ENCODE measurements around the gene STK38L. TPM values are rescaled to one million over a fixed set of nuclear protein-coding genes. Genes with fewer than 3 reads are reported as not detected.
"Not testable (repeated sequence)": the region's sequence is repeated elsewhere in the genome, so short reads cannot be mapped to it uniquely, and the experiment has no call there.

Gene STK38L
- total and polyA plus RNA-seq, 4 donors: 22.2 to 49.9 (median 40.6) TPM

GRCh38 chr12:27221625-27222387, 22.3 kb upstream of the STK38L start:
- Histone ChIP-seq H3K36me3 (ENCODE audit: control insufficient read depth, insufficient read depth, low read length) (no peaks in the 10 kb centered on the region), H3K9me3 (ENCODE audit: control insufficient read depth, insufficient read depth, low read length) (no peaks in the 10 kb centered on the region), H3K27ac (ENCODE audit: low read depth, low read length) (no peak overlapping the region), H3K4me1 (ENCODE audit: control insufficient read depth, insufficient read depth, low read length) (peaks cover 3% of the 10 kb centered on the region), H3K4me3 (ENCODE audit: low read depth, low read length) (no peak overlapping the region), H3K27me3 (ENCODE audit: control insufficient read depth, insufficient read depth, low read length) (no peaks in the 10 kb centered on the region)
- no peak for DNase-seq (ENCODE audit: low read depth in 4 of 6, low spot score in 6 of 6)
- no CpG with 5 or more reads among the region's 7 CpGs for WGBS (ENCODE audit: insufficient coverage)

GRCh38 chr12:27226407-27226929, 17.6 kb upstream of the STK38L start:
- Histone ChIP-seq H3K27me3 (ENCODE audit: control insufficient read depth, insufficient read depth, low read length) (no peaks in the 10 kb centered on the region), H3K9me3 (ENCODE audit: control insufficient read depth, insufficient read depth, low read length) (no peaks in the 10 kb centered on the region), H3K27ac (ENCODE audit: low read depth, low read length) (peak overlapping the region; percentile 33), H3K36me3 (ENCODE audit: control insufficient read depth, insufficient read depth, low read length) (no peaks in the 10 kb centered on the region), H3K4me1 (ENCODE audit: control insufficient read depth, insufficient read depth, low read length) (peaks cover 3% of the 10 kb centered on the region), H3K4me3 (ENCODE audit: low read depth, low read length) (no peak overlapping the region)
- WGBS (ENCODE audit: insufficient coverage): 15% methylated on average over 5 of the region's 5 CpGs
- peak in 5 of 6 donors; percentile 23 to 71 (median 40) for DNase-seq (ENCODE audit: low read depth in 4 of 6, low spot score in 6 of 6)

GRCh38 chr12:27229367-27229766, 14.7 kb upstream of the STK38L start:
- H3K36me3 ChIP-seq (ENCODE audit: control insufficient read depth, insufficient read depth, low read length): no peaks in the 10 kb centered on the region
- no peaks in the 10 kb centered on the region for H3K27me3 ChIP-seq (ENCODE audit: control insufficient read depth, insufficient read depth, low read length)
- DNase-seq (ENCODE audit: low read depth in 4 of 6, low spot score in 6 of 6): no peak
- no peak overlapping the region for H3K27ac ChIP-seq (ENCODE audit: low read depth, low read length)
- no peak overlapping the region for H3K4me3 ChIP-seq (ENCODE audit: low read depth, low read length)
- H3K9me3 ChIP-seq (ENCODE audit: control insufficient read depth, insufficient read depth, low read length): no peaks in the 10 kb centered on the region
- 86% methylated on average over 1 of the region's 1 CpG for WGBS (ENCODE audit: insufficient coverage)
- H3K4me1 ChIP-seq (ENCODE audit: control insufficient read depth, insufficient read depth, low read length): peaks cover 3% of the 10 kb centered on the region

GRCh38 chr12:27231374-27231773, 12.7 kb upstream of the STK38L start:
- not testable (repeated sequence) for H3K27ac ChIP-seq (ENCODE audit: low read depth, low read length); H3K4me1 ChIP-seq (ENCODE audit: control insufficient read depth, insufficient read depth, low read length); H3K9me3 ChIP-seq (ENCODE audit: control insufficient read depth, insufficient read depth, low read length); H3K4me3 ChIP-seq (ENCODE audit: low read depth, low read length); DNase-seq (ENCODE audit: low read depth in 4 of 6, low spot score in 6 of 6); H3K36me3 ChIP-seq (ENCODE audit: control insufficient read depth, insufficient read depth, low read length); H3K27me3 ChIP-seq (ENCODE audit: control insufficient read depth, insufficient read depth, low read length)
- WGBS (ENCODE audit: insufficient coverage): 94% methylated on average over 2 of the region's 4 CpGs

- 100% methylated on average over 1 of the region's 4 CpGs for WGBS (ENCODE audit: insufficient coverage)
- Histone ChIP-seq H3K4me1 (ENCODE audit: control insufficient read depth, insufficient read depth, low read length) (no peaks in the 10 kb centered on the region), H3K27me3 (ENCODE audit: control insufficient read depth, insufficient read depth, low read length) (no peaks in the 10 kb centered on the region), H3K4me3 (ENCODE audit: low read depth, low read length) (no peak overlapping the region), H3K27ac (ENCODE audit: low read depth, low read length) (no peak overlapping the region), H3K9me3 (ENCODE audit: control insufficient read depth, insufficient read depth, low read length) (no peaks in the 10 kb centered on the region), H3K36me3 (ENCODE audit: control insufficient read depth, insufficient read depth, low read length) (no peaks in the 10 kb centered on the region)
- DNase-seq (ENCODE audit: low read depth in 4 of 6, low spot score in 6 of 6): no peak
Measured at GRCh38 chr12:27233814-27234213, 10.3 kb upstream of the STK38L start.

- H3K4me3 ChIP-seq (ENCODE audit: low read depth, low read length): no peak overlapping the region
- no peaks in the 10 kb centered on the region for H3K9me3 ChIP-seq (ENCODE audit: control insufficient read depth, insufficient read depth, low read length)
- H3K36me3 ChIP-seq (ENCODE audit: control insufficient read depth, insufficient read depth, low read length): no peaks in the 10 kb centered on the region
- H3K27ac ChIP-seq (ENCODE audit: low read depth, low read length): no peak overlapping the region
- H3K27me3 ChIP-seq (ENCODE audit: control insufficient read depth, insufficient read depth, low read length): no peaks in the 10 kb centered on the region
- DNase-seq (ENCODE audit: low read depth in 4 of 6, low spot score in 6 of 6): no peak
- WGBS (ENCODE audit: insufficient coverage): no CpG with 5 or more reads among the region's 3 CpGs
- no peaks in the 10 kb centered on the region for H3K4me1 ChIP-seq (ENCODE audit: control insufficient read depth, insufficient read depth, low read length)
Measured at GRCh38 chr12:27236498-27236897, 7.6 kb upstream of the STK38L start.

- 90% methylated on average over 3 of the region's 6 CpGs for WGBS (ENCODE audit: insufficient coverage)
- no peaks in the 10 kb centered on the region for H3K27me3 ChIP-seq (ENCODE audit: control insufficient read depth, insufficient read depth, low read length)
- no peak for DNase-seq (ENCODE audit: low read depth in 4 of 6, low spot score in 6 of 6)
- H3K36me3 ChIP-seq (ENCODE audit: control insufficient read depth, insufficient read depth, low read length): no peaks in the 10 kb centered on the region
- H3K4me3 ChIP-seq (ENCODE audit: low read depth, low read length): no peak overlapping the region
- no peaks in the 10 kb centered on the region for H3K9me3 ChIP-seq (ENCODE audit: control insufficient read depth, insufficient read depth, low read length)
- H3K4me1 ChIP-seq (ENCODE audit: control insufficient read depth, insufficient read depth, low read length): no peaks in the 10 kb centered on the region
- H3K27ac ChIP-seq (ENCODE audit: low read depth, low read length): no peak overlapping the region
Measured at GRCh38 chr12:27237790-27238771, 6.0 kb upstream of the STK38L start.

GRCh38 chr12:27243006-27243405, 1.1 kb upstream of the STK38L start:
- no peaks in the 10 kb centered on the region for H3K9me3 ChIP-seq (ENCODE audit: control insufficient read depth, insufficient read depth, low read length)
- no peaks in the 10 kb centered on the region for H3K27me3 ChIP-seq (ENCODE audit: control insufficient read depth, insufficient read depth, low read length)
- peaks cover 3% of the 10 kb centered on the region for H3K4me1 ChIP-seq (ENCODE audit: control insufficient read depth, insufficient read depth, low read length)
- DNase-seq (ENCODE audit: low read depth in 4 of 6, low spot score in 6 of 6): no peak
- H3K36me3 ChIP-seq (ENCODE audit: control insufficient read depth, insufficient read depth, low read length): no peaks in the 10 kb centered on the region
- no peak overlapping the region for H3K4me3 ChIP-seq (ENCODE audit: low read depth, low read length)
- no CpG with 5 or more reads among the region's 4 CpGs for WGBS (ENCODE audit: insufficient coverage)
- no peak overlapping the region for H3K27ac ChIP-seq (ENCODE audit: low read depth, low read length)

GRCh38 chr12:27244689-27245488, 803 bp downstream of the STK38L start:
- peak in 2 of 6 donors; percentile 15 to 38 for DNase-seq (ENCODE audit: low read depth in 4 of 6, low spot score in 6 of 6)
- peak overlapping the region; percentile 92 for H3K27ac ChIP-seq (ENCODE audit: low read depth, low read length)
- WGBS (ENCODE audit: insufficient coverage): 0% methylated on average over 6 of the region's 18 CpGs

More at GRCh38 chr12:27244689-27245488, 803 bp downstream of the STK38L start:
- no peaks in the 10 kb centered on the region for H3K9me3 ChIP-seq (ENCODE audit: control insufficient read depth, insufficient read depth, low read length)
- peaks cover 3% of the 10 kb centered on the region for H3K4me1 ChIP-seq (ENCODE audit: control insufficient read depth, insufficient read depth, low read length)
- H3K36me3 ChIP-seq (ENCODE audit: control insufficient read depth, insufficient read depth, low read length): no peaks in the 10 kb centered on the region
- peak overlapping the region; percentile 76 for H3K4me3 ChIP-seq (ENCODE audit: low read depth, low read length)
- H3K27me3 ChIP-seq (ENCODE audit: control insufficient read depth, insufficient read depth, low read length): no peaks in the 10 kb centered on the region

Data from spinal cord (tissue), 10 donors.